IPS-20b (cell line): ENCODE data around the gene CRAT.
A peak's percentile ranks its signal among the peaks of the same experiment; 100 is the strongest.
"Not testable (repeated sequence)": the region's sequence is repeated elsewhere in the genome, so short reads cannot be mapped to it uniquely, and the experiment has no call there.

Experiments used
- H3K27ac ChIP-seq: one replicate; pipeline ENCODE4 v1.5.1; 2013; ENCODE audit warnings: low read length
- H3K27me3 ChIP-seq: 2 replicates; pipeline ENCODE4 v1.6.1; 2013; ENCODE audit warnings: mild to moderate bottlenecking, low read length, inconsistent platforms; ENCODE audit not compliant: insufficient read depth
- H3K36me3 ChIP-seq: 2 replicates; pipeline ENCODE4 v1.6.1; 2013; ENCODE audit warnings: low read depth, mild to moderate bottlenecking, inconsistent platforms, low read length, moderate library complexity; ENCODE audit not compliant: insufficient read depth
- H3K4me1 ChIP-seq: 2 replicates; pipeline ENCODE4 v1.6.1; 2013; ENCODE audit warnings: mild to moderate bottlenecking, control low read depth, inconsistent platforms, low read length, moderate library complexity; ENCODE audit not compliant: insufficient read depth
- H3K4me3 ChIP-seq: 2 replicates; pipeline ENCODE4 v1.5.1; 2013; ENCODE audit warnings: mild to moderate bottlenecking, low read length, inconsistent platforms
- H3K9ac ChIP-seq: 2 replicates; pipeline ENCODE4 v1.6.1; 2013; ENCODE audit warnings: low read depth, mild to moderate bottlenecking, inconsistent platforms, low read length, moderate library complexity
- H3K9me3 ChIP-seq: 2 replicates; pipeline ENCODE4 v1.6.1; 2013; ENCODE audit warnings: mild to moderate bottlenecking, low read depth, low read length, inconsistent platforms; ENCODE audit not compliant: insufficient read depth

The CRAT gene

GRCh38 chr9:129122133-129122532 lies 11.5 kb upstream of the CRAT start:
- Histone ChIP-seq H3K9ac (no peak overlapping the region), H3K36me3 (peaks cover 52% of the 10 kb centered on the region), H3K9me3 (no peaks in the 10 kb centered on the region)

GRCh38 chr9:129121483-129121882 lies 10.9 kb upstream of the CRAT start:
- H3K27me3 ChIP-seq = no peaks in the 10 kb centered on the region
- H3K36me3 ChIP-seq = peaks cover 52% of the 10 kb centered on the region
- no peaks in the 10 kb centered on the region for H3K9me3 ChIP-seq
- no peak overlapping the region for H3K4me3 ChIP-seq
- H3K4me1 ChIP-seq = peaks cover 7% of the 10 kb centered on the region; the same call in 1 of the 2 replicates
- H3K27ac ChIP-seq = no peak overlapping the region
- no peak overlapping the region for H3K9ac ChIP-seq

More at GRCh38 chr9:129122133-129122532, 11.5 kb upstream of the CRAT start:
- H3K27me3 ChIP-seq = no peaks in the 10 kb centered on the region
- no peak overlapping the region for H3K4me3 ChIP-seq
- no peak overlapping the region for H3K27ac ChIP-seq
- peaks cover 12% of the 10 kb centered on the region; the same call in 1 of the 2 replicates for H3K4me1 ChIP-seq

GRCh38 chr9:129118799-129119198 lies 8.2 kb upstream of the CRAT start:
- Histone ChIP-seq H3K9ac (no peak overlapping the region), H3K27me3 (no peaks in the 10 kb centered on the region), H3K4me1 (no peaks in the 10 kb centered on the region), H3K9me3 (no peaks in the 10 kb centered on the region), H3K4me3 (no peak overlapping the region), H3K27ac (no peak overlapping the region), H3K36me3 (peaks cover 36% of the 10 kb centered on the region)

DNA sequence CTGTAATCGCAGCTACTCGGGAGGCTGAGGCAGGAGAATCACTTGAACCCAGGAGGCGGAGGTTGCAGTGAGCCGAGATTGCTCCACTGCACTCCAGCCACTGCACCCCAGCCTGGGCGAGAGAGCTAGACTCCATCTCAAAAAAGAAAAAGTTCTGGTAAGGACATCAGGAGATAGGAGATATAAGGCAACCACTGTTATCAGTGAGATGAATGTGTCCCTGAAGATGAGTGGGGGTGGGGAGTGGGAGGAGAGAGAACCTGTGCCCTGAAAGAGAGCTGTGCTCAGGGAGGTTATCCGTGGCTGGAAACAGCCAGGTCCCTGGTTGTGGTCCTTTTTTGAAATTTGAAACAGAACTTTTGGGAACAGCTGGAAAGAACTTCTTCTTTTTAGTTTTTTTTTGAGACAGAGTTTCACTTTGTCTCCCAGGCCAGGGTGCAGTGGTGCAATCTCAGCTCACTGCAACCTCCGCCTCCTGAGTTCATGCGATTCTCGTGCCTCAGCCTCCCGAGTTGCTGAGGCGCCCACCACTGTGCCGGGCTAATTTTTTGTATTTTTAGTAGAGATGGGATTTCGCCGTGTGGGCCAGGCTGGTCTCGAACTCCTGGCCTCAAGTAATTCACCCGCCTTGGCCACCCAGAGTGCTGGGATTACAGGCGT lies 3.2 kb upstream of the CRAT start:
- Histone ChIP-seq H3K27me3 (peaks cover 17% of the 10 kb centered on the region), H3K9me3 (no peaks in the 10 kb centered on the region), H3K36me3 (no peaks in the 10 kb centered on the region), H3K4me1 (no peaks in the 10 kb centered on the region), H3K27ac (no peak overlapping the region), H3K4me3 (no peak overlapping the region), H3K9ac (no peak overlapping the region)

DNA sequence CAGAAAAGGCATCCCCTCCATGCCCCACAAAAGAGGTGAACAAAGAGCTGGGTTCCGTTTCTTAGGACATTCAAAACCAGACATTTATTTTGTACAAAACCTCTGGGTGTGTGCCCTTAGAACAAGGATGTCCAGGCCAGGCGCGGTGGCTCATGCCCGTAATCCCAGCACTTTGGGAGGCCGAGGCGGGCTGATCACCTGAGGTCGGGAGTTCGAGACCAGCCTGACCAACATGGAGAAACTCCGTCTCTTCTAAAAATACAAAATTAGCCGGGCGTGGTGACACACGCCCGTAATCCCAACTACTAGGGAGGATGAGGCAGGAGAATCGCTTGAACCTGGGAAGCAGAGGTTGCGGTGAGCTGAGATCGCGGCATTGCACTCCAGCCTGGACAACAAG lies 1.9 kb upstream of the CRAT start:
- H3K9ac ChIP-seq = peak overlapping the region; percentile 75; the same call in 1 of the 2 replicates
- H3K9me3 ChIP-seq, H3K27ac ChIP-seq, H3K36me3 ChIP-seq, H3K4me1 ChIP-seq: not testable (repeated sequence)
- peak overlapping the region; percentile 82 for H3K4me3 ChIP-seq
- H3K27me3 ChIP-seq = peaks cover 20% of the 10 kb centered on the region

- Histone ChIP-seq H3K27ac (peak overlapping the region; percentile 98), H3K4me1 (no peaks in the 10 kb centered on the region)
Observed at GRCh38 chr9:129111528-129112151, 1.0 kb upstream of the CRAT start.

DNA sequence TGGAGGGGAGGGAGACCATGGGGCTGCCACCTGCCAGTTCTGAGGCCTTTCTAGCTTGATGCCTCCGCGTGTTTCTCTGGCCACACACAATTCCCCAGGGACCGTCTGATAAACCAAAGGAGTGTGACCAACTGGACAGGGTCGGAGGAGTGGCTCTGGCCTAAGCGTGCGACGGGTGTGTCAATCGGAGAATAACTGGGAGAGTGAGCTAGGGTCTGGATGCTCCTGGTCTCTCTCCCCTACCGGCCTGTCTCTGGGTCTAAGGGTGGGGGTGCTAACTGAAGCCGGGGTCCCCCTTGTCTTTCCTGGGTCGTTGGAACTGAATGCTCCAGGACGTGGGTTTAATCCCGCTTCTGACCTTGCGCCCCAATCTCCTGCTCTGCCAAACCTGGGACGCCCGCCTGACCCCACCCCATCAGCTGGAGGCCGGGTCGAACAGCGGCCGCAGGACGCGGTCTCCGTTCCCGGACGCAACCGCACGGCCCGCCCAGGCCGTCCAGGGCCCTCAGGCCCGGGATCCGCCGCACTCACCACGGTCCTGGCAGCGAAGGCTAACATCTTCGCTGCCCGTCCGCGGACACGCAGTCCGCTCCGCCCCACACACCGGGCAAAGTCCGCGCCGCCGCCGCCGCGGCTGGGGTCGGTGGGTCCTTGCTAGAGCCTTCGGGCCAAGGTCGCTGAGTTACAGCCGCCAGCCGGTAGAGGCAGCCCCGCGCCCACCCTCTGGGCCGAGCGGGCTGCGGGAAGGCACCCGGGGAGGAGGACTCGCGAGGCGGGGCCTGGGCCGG lies 447 bp downstream of the CRAT start:
- peak overlapping the region; percentile 82 for H3K4me3 ChIP-seq
- H3K9me3 ChIP-seq = no peaks in the 10 kb centered on the region
- H3K27ac ChIP-seq = no peak overlapping the region
- peaks cover 20% of the 10 kb centered on the region for H3K27me3 ChIP-seq
- peak overlapping the region; percentile 51; the same call in 1 of the 2 replicates for H3K9ac ChIP-seq
- H3K36me3 ChIP-seq = no peaks in the 10 kb centered on the region
- no peaks in the 10 kb centered on the region for H3K4me1 ChIP-seq

More at GRCh38 chr9:129111528-129112151, 1.0 kb upstream of the CRAT start:
- Histone ChIP-seq H3K9me3 (no peaks in the 10 kb centered on the region), H3K36me3 (no peaks in the 10 kb centered on the region), H3K4me3 (peak overlapping the region; percentile 82), H3K27me3 (peaks cover 20% of the 10 kb centered on the region), H3K9ac (peak overlapping the region; percentile 75)

DNA sequence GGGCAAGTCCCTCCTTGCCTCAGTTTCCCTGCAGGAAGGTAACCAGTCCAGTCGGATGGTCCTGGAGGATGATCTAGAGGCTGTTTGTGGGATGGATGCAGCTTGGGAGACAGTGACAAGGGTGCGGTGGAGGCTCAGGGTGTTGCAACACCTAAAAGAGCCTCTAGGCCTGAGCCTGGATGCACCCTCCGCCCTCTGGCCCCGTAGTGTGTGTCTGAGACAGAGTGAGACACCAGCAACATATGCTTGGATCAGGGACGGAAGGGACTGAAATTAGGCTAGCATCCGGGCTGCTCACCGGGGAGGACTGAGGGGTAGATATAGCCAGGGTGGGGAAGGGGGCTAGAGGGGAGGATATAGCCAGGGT lies 1.1 kb downstream of the CRAT start:
- no peak overlapping the region for H3K4me3 ChIP-seq
- no peak overlapping the region for H3K27ac ChIP-seq
- peaks cover 20% of the 10 kb centered on the region for H3K27me3 ChIP-seq
- no peaks in the 10 kb centered on the region for H3K36me3 ChIP-seq
- no peak overlapping the region for H3K9ac ChIP-seq
- no peaks in the 10 kb centered on the region for H3K9me3 ChIP-seq
- no peaks in the 10 kb centered on the region for H3K4me1 ChIP-seq

DNA sequence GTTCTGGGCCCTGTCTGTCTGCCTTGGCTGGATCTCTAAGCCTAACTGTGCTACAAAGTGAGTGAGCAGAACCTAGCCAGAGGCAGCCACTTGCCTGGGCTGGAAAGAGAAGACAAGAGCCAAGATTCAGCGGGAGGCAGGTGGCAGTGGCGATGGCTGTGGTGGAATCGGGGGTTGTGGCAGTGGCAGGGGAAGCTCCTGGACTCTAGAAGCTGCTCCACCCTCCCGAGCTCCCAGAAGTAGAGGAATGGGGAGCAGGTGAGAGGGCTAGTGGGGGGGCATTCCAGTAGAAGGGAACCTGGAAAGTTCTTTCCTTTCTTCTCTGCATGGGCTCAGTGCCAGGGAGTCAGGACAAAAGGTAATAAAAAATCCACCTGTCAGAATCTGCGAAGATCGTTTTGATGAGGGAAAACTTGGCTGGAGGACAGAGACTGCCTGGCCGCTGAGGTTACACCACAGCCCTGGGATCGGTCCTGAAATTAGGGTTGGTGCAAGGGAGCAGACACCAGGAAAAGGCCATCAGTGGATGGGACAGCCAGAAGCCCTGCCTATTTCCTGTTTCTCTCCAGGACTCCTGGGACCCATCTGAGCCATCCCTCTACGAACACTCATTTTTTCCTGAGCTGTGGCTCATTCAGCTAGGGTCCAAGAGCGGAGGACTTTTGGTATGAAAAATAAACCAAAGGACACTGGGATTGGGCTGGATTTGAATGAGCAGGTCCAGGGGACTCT lies 1.6 kb downstream of the CRAT start:
- no peaks in the 10 kb centered on the region for H3K9me3 ChIP-seq

GRCh38 chr9:129108083-129108804 lies 2.3 kb downstream of the CRAT start:
- Histone ChIP-seq H3K4me3 (no peak overlapping the region), H3K9me3 (no peaks in the 10 kb centered on the region), H3K4me1 (no peaks in the 10 kb centered on the region), H3K27ac (no peak overlapping the region), H3K9ac (no peak overlapping the region), H3K36me3 (no peaks in the 10 kb centered on the region), H3K27me3 (peaks cover 20% of the 10 kb centered on the region)

More for the DNA sequence above, 1.6 kb downstream of the CRAT start:
- H3K27me3 ChIP-seq = peaks cover 20% of the 10 kb centered on the region
- H3K4me1 ChIP-seq = no peaks in the 10 kb centered on the region
- H3K4me3 ChIP-seq = no peak overlapping the region
- H3K9ac ChIP-seq = no peak overlapping the region
- H3K27ac ChIP-seq = no peak overlapping the region
- no peaks in the 10 kb centered on the region for H3K36me3 ChIP-seq

- Histone ChIP-seq H3K27ac (no peak overlapping the region), H3K9ac (no peak overlapping the region), H3K27me3 (peaks cover 20% of the 10 kb centered on the region), H3K4me3 (no peak overlapping the region), H3K36me3 (no peaks in the 10 kb centered on the region), H3K9me3 (no peaks in the 10 kb centered on the region), H3K4me1 (no peaks in the 10 kb centered on the region)
Observed at GRCh38 chr9:129107651-129108050, 2.9 kb downstream of the CRAT start.
